CD4-positive, alpha-beta T cell treated with Interleukin-15 for 4 hours (primary cell): ENCODE measurements around the gene ETV1.
A peak's percentile ranks its signal among the peaks of the same experiment; 100 is the strongest.
"Not testable (repeated sequence)": the region's sequence is repeated elsewhere in the genome, so short reads cannot be mapped to it uniquely, and the experiment has no call there.

ENCODE experiments used
- DNase-seq: peaks from one replicate; pipeline ENCODE4 v3.0.0-alpha.2; 2020; ENCODE audit warnings: low spot score

ETV1 gene

GRCh38 chr7:13921062-13921461, 68.4 kb downstream of the ETV1 start:
- DNase-seq = no peak

DNA sequence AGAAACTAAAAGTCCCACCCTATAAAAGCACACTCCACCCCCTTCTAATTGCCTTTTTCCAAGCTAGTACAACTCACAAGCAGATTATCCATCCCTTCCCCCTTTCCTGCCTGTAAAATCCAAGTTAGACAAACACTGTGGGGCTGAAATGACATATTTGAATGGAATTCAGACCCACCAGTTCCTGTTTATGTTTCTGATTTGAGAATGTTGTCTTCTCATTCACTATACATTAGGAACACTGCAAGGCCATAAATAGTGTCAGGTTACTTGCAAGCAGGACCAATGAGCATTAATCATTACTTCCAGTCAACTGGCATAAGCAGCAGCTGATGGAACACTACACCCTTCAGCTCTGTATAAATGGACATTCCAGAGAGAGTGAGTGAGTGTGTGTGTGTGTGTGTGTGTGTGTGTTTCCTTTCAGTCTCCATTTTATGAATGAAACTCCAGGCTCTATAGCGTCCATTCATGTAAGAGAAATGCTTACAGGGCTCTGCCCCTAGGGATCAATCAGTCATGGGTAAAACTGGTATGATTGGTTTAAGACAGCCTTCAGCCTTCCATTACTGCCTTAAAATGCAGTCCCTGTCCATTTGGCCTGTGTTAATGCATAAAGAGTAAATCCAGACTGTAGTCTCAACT, 69.3 kb downstream of the ETV1 start:
- no peak for DNase-seq

DNA sequence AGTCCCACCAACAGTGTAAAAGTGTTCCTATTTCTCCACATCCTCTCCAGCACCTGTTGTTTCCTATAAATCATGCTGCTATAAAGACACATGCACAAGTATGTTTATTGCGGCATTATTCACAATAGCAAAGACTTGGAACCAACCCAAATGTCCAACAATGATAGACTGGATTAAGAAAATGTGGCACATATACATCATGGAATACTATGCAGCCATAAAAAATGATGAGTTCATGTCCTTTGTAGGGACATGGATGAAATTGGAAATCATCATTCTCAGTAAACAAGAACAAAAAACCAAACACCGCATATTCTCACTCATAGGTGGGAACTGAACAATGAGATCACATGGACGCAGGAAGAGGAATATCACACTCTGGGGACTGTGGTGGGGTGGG, 71.1 kb downstream of the ETV1 start:
- DNase-seq = not testable (repeated sequence)

GRCh38 chr7:13917103-13917502, 72.4 kb downstream of the ETV1 start:
- DNase-seq = not testable (repeated sequence)

GRCh38 chr7:13915891-13916290, 73.6 kb downstream of the ETV1 start:
- no peak for DNase-seq

DNA sequence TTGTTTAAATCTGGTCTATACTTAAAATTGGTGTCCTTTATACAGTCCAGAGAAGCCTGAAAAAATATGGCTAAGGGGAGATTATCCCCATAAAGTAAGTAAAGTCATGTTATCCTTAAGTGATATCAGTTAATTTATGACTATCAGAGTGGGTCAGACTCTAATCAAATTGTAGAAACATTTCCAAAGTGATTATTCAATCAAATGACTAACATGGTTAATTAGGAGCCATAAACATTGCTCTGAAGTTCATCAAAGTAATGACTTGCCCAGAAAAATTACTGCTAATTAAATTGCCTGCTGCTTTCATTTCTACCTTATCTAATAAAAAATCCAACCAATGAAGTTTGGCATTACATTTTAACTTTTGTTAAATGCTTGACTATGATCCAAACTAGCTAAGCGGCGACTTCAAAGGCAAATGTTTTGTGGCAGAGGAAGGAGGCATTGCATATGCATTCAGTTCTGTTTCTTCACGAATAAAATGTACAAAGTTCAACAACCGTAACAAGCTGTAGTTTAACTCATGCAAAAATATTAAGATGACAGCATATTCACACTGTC, 76.7 kb downstream of the ETV1 start:
- no peak for DNase-seq

DNA sequence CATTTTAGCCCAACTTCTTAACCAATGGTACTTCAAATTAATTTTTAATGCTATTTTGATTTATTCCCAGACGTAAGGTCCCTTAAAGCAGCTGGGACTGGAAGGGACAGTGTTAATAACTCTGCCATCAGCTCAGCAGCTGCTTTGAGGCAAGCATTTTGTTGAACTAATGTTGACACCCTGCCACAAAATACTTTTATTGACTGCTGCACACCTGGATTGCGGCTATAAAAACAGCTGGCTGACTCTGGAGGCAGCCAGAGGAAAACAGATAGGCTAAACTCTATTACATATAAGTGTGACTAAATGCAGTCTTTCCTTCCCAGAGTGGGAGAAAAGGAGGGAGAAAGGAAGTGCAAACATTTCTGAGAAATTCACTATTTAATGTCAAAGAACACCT, 77.6 kb downstream of the ETV1 start:
- DNase-seq = no peak

DNA sequence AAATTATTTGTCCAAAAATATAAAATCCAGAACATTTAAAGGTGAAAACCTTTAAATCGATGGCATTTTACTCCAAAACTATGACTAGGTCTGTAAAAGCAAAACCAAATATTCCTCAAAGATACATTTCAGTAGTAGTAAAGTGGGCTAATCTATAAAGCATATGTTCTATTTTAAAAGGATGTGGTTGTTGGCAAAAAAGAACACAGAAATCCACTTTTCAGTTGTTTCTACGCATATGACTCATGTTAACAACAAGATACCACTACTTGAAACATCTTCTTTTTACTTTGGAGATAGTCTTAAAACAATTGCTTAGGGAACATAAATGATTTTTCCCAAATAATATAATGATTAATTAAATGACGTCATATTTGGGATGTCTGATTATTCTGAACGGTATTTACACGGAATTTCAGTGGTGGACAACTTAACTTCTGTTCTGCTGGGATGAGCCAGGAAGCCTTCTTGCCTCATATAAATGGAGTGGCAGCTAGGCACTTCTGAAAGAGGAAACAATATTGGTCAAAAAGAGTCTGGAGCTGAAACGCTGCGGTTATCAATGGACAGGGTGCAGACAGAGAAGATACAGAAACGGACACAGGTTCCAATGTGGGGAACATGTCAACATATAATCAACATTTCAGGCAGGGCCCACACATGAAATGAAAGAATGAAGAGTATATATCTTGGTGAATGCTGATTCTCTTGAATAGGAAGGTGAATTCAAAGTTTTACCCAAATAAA, 78.5 kb downstream of the ETV1 start:
- peak; percentile 17 for DNase-seq

GRCh38 chr7:13908667-13909397, 80.6 kb downstream of the ETV1 start:
- peak; percentile 47 for DNase-seq

GRCh38 chr7:13907831-13908230, 81.6 kb downstream of the ETV1 start:
- no peak for DNase-seq

DNA sequence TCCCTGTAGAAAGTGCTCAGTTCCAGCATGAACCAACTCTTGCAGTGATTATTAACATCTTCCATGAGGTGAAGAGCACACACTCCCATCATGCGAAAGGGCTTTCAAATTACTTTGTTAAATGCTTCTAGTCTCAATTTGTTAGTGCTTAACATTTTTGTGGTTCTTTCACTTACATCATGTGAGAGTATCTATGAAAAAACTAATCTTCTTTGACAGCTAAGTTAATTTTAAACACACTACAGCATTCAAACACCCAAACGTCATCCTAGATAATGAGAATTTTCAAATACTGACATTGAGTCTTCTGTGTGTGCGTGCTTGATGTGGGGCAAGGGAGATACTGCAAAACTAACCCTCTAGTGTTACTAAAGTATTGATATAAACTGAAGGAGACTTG, 84.8 kb downstream of the ETV1 start:
- DNase-seq = no peak

GRCh38 chr7:13904007-13904406, 85.5 kb downstream of the ETV1 start:
- no peak for DNase-seq

DNA sequence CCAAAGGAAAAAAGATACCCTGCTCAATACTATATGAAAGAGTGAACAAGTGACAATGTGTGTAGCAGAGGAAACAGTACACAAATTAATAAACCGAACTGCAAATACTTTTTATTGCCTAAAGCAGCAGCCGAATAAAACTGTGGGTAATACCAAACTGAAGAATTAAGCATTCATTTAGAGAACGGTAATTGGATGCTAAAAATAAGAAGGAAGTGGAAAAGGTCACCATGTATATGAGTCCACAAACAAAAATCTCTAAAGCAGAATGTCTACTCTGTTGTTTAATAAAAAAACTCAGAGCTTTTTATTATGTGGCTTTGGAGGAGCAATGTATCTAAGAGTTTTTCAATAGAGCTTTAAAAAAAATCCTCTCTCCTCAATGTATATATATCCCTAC, 87.9 kb downstream of the ETV1 start:
- DNase-seq = no peak

DNA sequence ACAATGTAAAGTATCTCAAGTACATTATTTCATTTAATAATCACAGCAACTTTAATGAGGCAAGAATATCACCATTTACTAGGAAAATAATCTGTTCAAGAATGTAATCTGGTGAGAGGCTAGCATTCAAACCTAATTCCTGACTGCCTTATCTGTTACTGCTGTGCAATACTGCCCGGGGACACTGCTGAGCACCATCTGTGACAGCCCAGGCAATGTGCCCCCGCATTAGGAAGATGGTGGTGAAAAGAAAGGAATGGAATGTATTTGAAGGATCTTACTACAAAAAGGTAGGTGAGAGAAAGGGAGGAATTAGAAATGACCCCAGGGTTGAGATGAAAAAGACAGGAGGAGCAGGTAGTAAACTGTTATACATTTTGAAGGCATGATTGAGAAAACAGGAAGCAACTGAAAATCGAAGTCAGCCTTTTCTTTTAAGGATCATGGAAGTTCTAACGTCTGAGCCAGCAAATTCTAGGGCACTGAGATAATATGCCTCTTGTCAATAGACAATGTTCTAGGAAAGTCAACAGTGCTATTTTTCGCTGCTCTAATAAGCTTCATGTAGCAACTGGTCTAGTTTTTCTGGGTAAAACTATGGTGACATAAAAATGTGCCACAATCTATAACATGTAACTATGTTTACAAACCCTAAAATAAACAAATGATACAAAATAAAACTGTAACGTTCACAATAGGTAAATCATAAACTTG, 90.4 kb downstream of the ETV1 start:
- no peak for DNase-seq

DNA sequence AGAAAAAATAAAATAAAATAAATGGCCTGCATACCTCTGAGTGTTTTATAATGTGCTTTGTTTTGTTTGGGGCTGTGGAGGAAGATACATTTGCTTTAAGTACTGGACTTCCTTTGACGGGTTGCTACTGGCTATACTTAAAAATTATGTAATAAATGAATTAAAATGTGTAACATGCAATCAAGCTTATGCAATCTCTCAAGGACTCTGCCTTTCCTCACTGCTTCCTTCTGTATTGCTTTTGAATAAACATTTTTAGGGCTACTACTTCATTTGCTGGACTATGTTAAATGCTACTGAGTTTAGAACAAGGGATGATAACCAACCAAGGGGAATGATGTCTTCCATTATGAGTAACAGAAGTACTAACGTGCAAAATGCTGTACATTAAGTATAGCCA, 91.6 kb downstream of the ETV1 start:
- DNase-seq = no peak

- no peak for DNase-seq
These were observed 94.5 kb downstream of the ETV1 start for GRCh38 chr7:13894954-13895353.

DNA sequence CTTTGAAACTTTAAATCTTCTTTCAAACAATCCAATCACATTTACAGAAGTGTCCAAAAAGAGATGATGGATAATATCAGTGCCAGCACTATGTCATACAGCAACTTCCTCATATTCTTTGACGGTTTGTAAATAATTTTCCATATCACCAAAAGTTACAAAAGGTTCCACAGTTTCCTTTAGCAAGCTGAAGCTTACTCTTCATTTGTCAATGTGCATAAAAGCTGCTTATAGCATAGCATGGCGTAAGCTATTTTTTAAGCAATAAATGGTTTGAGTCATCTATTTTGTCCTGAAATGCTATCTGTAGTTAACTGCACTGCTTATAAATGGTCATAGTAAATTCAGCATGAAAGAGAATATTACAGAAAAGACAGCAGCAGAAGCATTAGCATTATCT, 95.1 kb downstream of the ETV1 start:
- no peak for DNase-seq

GRCh38 chr7:13890793-13891192, 98.7 kb downstream of the ETV1 start:
- no peak for DNase-seq

DNA sequence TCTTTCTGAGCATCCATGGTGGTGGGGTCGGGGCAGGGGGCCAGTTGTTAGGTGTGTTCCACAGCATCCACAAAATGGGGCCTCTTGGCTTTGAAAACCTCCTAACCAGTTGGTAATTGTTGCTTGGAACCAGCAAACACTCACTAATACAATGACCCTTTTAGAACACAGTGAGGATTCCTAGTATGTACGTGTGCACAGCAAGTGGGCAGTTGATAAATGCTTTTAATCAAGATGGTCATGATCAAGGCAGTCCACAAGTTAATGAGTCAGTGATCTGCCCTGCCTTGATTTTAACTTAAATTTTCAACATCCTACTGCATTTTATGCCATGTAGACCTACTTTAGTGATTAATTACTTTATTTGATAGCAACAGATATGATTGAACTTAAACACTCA, 103.1 kb downstream of the ETV1 start:
- DNase-seq = no peak

- DNase-seq = no peak
These were observed 107.4 kb downstream of the ETV1 start for GRCh38 chr7:13882051-13882450.

DNA sequence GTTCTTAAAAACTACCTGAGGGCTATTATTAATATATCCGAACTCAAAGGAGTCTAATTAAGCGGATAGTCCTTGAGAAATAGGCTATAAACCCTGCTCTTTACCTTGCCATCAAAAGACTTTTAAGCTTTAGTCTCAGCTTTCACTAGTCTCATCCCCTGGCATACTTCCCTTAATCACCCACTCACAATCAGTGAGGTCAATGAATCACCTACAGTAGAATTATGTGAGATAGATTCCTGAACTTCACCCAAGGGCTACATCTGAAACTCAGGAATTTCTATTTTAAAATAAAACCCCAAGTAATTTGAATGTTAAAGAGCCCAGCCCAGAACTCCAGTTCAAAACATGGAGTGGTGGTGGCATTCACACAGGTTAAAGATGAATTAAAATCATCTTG, 108.7 kb downstream of the ETV1 start:
- DNase-seq = no peak

DNA sequence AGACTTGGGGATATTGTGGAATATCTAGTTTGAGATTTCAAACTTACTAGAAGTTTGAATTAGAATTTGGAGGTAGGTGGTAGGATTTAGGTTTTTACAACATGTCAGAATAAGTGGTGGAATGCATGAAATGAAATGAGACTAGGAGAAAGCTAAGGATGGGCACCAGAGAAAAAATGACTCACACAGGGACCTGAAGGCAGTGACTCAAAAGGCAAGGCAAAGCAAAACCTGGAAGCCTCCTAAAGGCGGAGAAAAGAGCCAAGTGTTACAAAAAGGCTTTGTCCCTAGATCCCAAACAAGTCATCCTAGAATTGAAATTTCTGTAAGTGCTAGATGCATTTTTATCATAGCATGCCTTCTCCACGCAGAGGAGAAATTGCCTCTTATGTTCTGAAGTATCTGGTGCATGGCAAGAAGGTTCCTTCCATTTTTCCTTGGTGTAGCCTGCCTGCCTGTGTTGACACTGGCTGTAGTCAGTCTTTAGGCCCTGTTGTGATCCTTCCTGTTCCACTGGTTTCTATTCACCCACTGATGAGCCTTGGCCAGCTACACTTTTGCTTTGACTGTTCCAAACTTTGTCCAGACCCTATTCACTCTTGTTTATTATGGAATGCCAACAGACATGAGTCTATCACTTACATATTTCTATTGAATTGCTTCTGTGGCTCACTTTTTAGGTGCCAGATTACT, 109.3 kb downstream of the ETV1 start:
- no peak for DNase-seq
